Activated CD4-positive, alpha-beta T cell treated with anti-CD3 and anti-CD28 coated beads, Interleukin-2, amount 10 ng/mL, durations not matched to agents 24 days and 14 days (primary cell): ENCODE measurements around the gene CTRB2. TPM values are rescaled to one million over a fixed set of nuclear protein-coding genes. Genes with fewer than 3 reads are reported as not detected.

Source experiments
- DNase-seq: peaks from one replicate; pipeline ENCODE4 v3.0.0; 2022
- H3K27ac Mint-ChIP-seq: one replicate; pipeline ENCODE4 v1.8.0; 2022; ENCODE audit warnings: mild to moderate bottlenecking, mixed read lengths
- H3K27me3 Mint-ChIP-seq: one replicate; pipeline ENCODE4 v1.8.0; 2022; ENCODE audit warnings: mixed read lengths
- H3K36me3 Mint-ChIP-seq: one replicate; pipeline ENCODE4 v1.8.0; 2022; ENCODE audit warnings: low read depth, mild to moderate bottlenecking, mixed read lengths
- H3K4me1 Mint-ChIP-seq: one replicate; pipeline ENCODE4 v1.8.0; 2021; ENCODE audit warnings: mixed read lengths
- H3K4me3 Mint-ChIP-seq: one replicate; pipeline ENCODE4 v1.8.0; 2022; ENCODE audit warnings: mild to moderate bottlenecking, moderate library complexity, mixed read lengths
- H3K9me3 Mint-ChIP-seq: one replicate; pipeline ENCODE4 v1.8.0; 2021; ENCODE audit warnings: mixed read lengths
- intact Hi-C: fragments of 100-400 bp; cut with micrococcal nuclease; formaldehyde crosslinking; loops from one replicate; pipeline ENCODE4 v1.15.1; 2023
- total RNA-seq: library from RNA; stranded (reverse); gene quantifications from 2 replicates; pipeline ENCODE4 v1.2.3, GENCODE V29; 2022

CTRB2 gene
- total RNA-seq, 1 donor from 2014 or later = not detected

- no peak for DNase-seq
- intact Hi-C loops = loop anchor here (10.0 kb wide), 1 partner anchor 527 kb away; no protein-coding TSS in a partner anchor
- H3K9me3 Mint-ChIP-seq = no peaks in the 10 kb centered on the region
- no peaks in the 10 kb centered on the region for H3K27me3 Mint-ChIP-seq
- H3K27ac Mint-ChIP-seq = no peak overlapping the region
- peaks cover 2% of the 10 kb centered on the region for H3K4me1 Mint-ChIP-seq
- no peaks in the 10 kb centered on the region for H3K36me3 Mint-ChIP-seq
- H3K4me3 Mint-ChIP-seq = no peak overlapping the region
Measured at GRCh38 chr16:75237398-75238131, 30.6 kb upstream of the CTRB2 start.

GRCh38 chr16:75236736-75237397 is 29.9 kb upstream of the CTRB2 start:
- Mint-ChIP-seq H3K9me3 (no peaks in the 10 kb centered on the region), H3K27ac (no peak overlapping the region), H3K4me3 (no peak overlapping the region), H3K27me3 (no peaks in the 10 kb centered on the region), H3K4me1 (peaks cover 2% of the 10 kb centered on the region), H3K36me3 (no peaks in the 10 kb centered on the region)
- intact Hi-C loops = loop anchor here (10.0 kb wide), 1 partner anchor 528 kb away; no protein-coding TSS in a partner anchor
- no peak for DNase-seq

- no peaks in the 10 kb centered on the region for H3K9me3 Mint-ChIP-seq
- intact Hi-C loops = loop anchor here (10.0 kb wide), 1 partner anchor 529 kb away; no protein-coding TSS in a partner anchor
- no peak overlapping the region for H3K27ac Mint-ChIP-seq
- peaks cover 2% of the 10 kb centered on the region for H3K27me3 Mint-ChIP-seq
- no peak for DNase-seq
- H3K36me3 Mint-ChIP-seq = no peaks in the 10 kb centered on the region
- no peak overlapping the region for H3K4me3 Mint-ChIP-seq
- H3K4me1 Mint-ChIP-seq = peaks cover 2% of the 10 kb centered on the region
Measured at GRCh38 chr16:75236232-75236631, 29.3 kb upstream of the CTRB2 start.

GRCh38 chr16:75235721-75236193 is 28.8 kb upstream of the CTRB2 start:
- H3K36me3 Mint-ChIP-seq = no peaks in the 10 kb centered on the region
- H3K9me3 Mint-ChIP-seq = no peaks in the 10 kb centered on the region
- intact Hi-C loops = loop anchor here (10.0 kb wide), 1 partner anchor 529 kb away; no protein-coding TSS in a partner anchor
- peaks cover 2% of the 10 kb centered on the region for H3K4me1 Mint-ChIP-seq
- DNase-seq = no peak
- H3K27ac Mint-ChIP-seq = no peak overlapping the region
- H3K27me3 Mint-ChIP-seq = peaks cover 2% of the 10 kb centered on the region
- no peak overlapping the region for H3K4me3 Mint-ChIP-seq

GRCh38 chr16:75234856-75235696 is 28.1 kb upstream of the CTRB2 start:
- Mint-ChIP-seq H3K4me1 (peaks cover 2% of the 10 kb centered on the region), H3K9me3 (no peaks in the 10 kb centered on the region), H3K27ac (no peak overlapping the region), H3K4me3 (no peak overlapping the region), H3K36me3 (no peaks in the 10 kb centered on the region), H3K27me3 (peaks cover 2% of the 10 kb centered on the region)
- DNase-seq = no peak
- intact Hi-C loops = loop anchor here (1.0 to 10.0 kb wide), 2 partner anchors 168 to 530 kb away; no protein-coding TSS in a partner anchor

GRCh38 chr16:75233611-75233938 is 26.6 kb upstream of the CTRB2 start:
- Mint-ChIP-seq H3K36me3 (no peaks in the 10 kb centered on the region), H3K4me1 (peaks cover 2% of the 10 kb centered on the region), H3K27ac (no peak overlapping the region), H3K9me3 (no peaks in the 10 kb centered on the region), H3K27me3 (peaks cover 2% of the 10 kb centered on the region), H3K4me3 (no peak overlapping the region)
- DNase-seq = no peak
- intact Hi-C loops = loop anchor here (1.0 to 10.0 kb wide), 2 partner anchors 152 to 531 kb away; no protein-coding TSS in a partner anchor

GRCh38 chr16:75231570-75231969 is 24.6 kb upstream of the CTRB2 start:
- Mint-ChIP-seq H3K9me3 (no peaks in the 10 kb centered on the region), H3K27ac (no peak overlapping the region), H3K4me3 (no peak overlapping the region), H3K4me1 (peaks cover 2% of the 10 kb centered on the region), H3K36me3 (no peaks in the 10 kb centered on the region), H3K27me3 (peaks cover 2% of the 10 kb centered on the region)
- no peak for DNase-seq
- intact Hi-C loops = loop anchor here (10.0 kb wide), 1 partner anchor 533 kb away; no protein-coding TSS in a partner anchor

GRCh38 chr16:75230471-75231110 is 23.6 kb upstream of the CTRB2 start:
- no peak for DNase-seq
- intact Hi-C loops = loop anchor here (10.0 kb wide), 1 partner anchor 534 kb away; no protein-coding TSS in a partner anchor
- Mint-ChIP-seq H3K4me1 (peaks cover 2% of the 10 kb centered on the region), H3K27ac (no peak overlapping the region), H3K9me3 (no peaks in the 10 kb centered on the region), H3K4me3 (no peak overlapping the region), H3K36me3 (no peaks in the 10 kb centered on the region), H3K27me3 (peaks cover 2% of the 10 kb centered on the region)

- Mint-ChIP-seq H3K36me3 (no peaks in the 10 kb centered on the region), H3K27ac (no peak overlapping the region), H3K4me3 (no peak overlapping the region), H3K27me3 (peaks cover 2% of the 10 kb centered on the region), H3K4me1 (peaks cover 2% of the 10 kb centered on the region), H3K9me3 (no peaks in the 10 kb centered on the region)
- no peak for DNase-seq
- intact Hi-C loops = loop anchor here (10.0 kb wide), 1 partner anchor 535 kb away; no protein-coding TSS in a partner anchor
Measured at GRCh38 chr16:75229172-75230031, 22.4 kb upstream of the CTRB2 start.

GRCh38 chr16:75228143-75228976 is 21.4 kb upstream of the CTRB2 start:
- H3K4me3 Mint-ChIP-seq = no peak overlapping the region
- no peaks in the 10 kb centered on the region for H3K9me3 Mint-ChIP-seq
- no peak for DNase-seq
- no peak overlapping the region for H3K27ac Mint-ChIP-seq
- no peaks in the 10 kb centered on the region for H3K4me1 Mint-ChIP-seq
- H3K27me3 Mint-ChIP-seq = peaks cover 2% of the 10 kb centered on the region
- intact Hi-C loops = no loop called here
- no peaks in the 10 kb centered on the region for H3K36me3 Mint-ChIP-seq

GRCh38 chr16:75227361-75228142 is 20.6 kb upstream of the CTRB2 start:
- Mint-ChIP-seq H3K9me3 (no peaks in the 10 kb centered on the region), H3K4me1 (no peaks in the 10 kb centered on the region), H3K27ac (no peak overlapping the region), H3K4me3 (no peak overlapping the region), H3K27me3 (peaks cover 2% of the 10 kb centered on the region), H3K36me3 (no peaks in the 10 kb centered on the region)
- intact Hi-C loops = no loop called here
- no peak for DNase-seq
